GM21717 (cell line): ENCODE results near the gene HK2.

Source experiments
- ATAC-seq: cut with Tn5 transposase; IDR thresholded peaks from one replicate; pipeline ENCODE4 v1.9.1; 2021; ENCODE audit warnings: mild to moderate bottlenecking, moderate library complexity; ENCODE audit not compliant: unreplicated experiment

Gene HK2

DNA sequence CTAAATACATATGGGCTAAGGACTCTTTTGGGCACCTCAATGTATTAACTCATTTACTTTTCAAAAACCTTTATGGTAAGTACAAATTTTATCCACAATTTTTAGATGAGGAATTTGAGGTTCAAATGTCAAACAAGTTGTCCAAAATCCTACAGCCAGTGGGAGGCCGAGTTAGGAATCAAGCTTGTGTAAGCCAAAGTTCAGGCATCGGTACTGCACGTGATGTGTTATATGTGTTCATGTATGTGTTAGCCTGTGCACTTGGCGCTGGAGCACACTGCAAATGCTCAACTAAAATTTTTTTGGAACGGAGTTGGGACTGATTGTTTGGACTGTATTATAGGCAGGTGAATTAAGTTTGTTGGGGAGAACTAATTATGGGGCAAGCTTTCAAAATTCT lies 22.7 kb downstream of the HK2 start:
- no peak for ATAC-seq

DNA sequence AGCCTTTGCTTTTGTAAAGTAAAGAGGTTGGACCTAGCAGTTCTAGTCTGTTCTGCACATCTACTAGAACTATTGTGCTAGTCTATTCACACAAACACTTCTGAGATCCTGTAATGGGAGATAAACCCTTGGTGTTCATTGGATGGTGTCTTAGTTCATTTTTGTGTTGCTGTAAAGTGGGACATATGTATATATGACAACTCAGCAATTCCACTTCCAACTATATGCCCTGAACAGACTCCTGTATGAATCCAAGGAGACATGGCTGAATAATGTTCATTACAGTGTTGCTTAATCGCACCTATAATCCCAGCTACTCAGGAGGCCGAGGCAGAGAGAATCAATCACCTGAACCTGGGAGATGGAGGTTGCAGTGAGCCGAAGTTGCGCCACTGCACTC lies 23.3 kb downstream of the HK2 start:
- ATAC-seq = no peak

DNA sequence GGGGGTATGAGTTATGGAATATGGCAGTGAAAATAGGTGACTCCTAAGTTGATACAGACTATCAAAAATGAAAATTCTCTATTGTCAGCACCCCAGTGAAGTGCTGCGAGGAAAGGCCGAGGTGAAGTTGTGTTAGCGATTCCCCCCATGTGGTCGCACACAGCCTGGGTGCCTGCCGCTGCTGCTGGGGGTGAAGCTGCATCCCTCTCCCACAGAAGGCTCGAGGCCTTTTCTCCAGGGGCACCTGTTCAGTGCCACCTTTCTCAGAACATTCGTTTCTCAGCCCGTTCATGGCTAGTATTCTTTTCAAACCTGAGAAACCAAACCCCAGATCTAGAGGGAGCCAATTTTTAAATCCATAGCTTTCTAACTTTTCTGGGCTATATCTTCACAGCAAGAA lies 23.8 kb downstream of the HK2 start:
- ATAC-seq = no peak

DNA sequence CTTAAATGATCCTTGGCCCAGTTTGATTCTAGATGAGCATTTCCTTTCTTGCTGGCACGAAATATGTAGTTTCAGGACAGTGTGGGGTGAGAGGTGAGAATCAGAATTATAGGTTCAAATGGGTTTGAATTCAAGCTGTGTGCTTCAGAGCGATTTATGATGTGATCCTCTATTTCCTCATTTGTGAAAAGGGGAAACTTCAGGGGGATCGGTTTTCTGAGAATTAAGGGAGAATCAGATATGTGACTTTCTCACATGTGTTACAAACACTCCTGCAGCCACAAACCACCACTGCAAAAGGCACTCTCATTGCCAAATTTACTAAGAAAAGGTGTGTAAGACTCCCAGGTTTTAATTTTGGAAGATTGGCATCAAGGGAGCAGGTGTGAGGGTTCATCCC lies 24.4 kb downstream of the HK2 start:
- ATAC-seq = no peak

DNA sequence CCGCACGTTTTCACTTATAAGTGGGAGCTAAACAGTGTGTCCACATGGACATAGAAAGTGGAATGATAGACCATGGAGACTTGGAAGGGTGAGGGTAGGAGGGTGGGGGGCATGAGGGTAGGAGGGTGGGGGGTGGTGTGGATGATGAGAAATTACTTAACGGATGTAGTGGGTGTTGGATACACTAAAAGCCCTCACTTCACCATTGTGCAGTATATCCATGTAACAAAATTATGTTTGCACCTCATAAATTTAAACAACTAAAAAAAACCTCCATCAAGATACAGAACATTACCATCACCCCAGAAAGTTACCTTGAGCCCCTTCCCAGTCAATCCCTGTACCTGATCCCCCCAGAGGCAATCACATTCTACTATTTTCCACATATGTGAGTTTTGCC lies 26.2 kb downstream of the HK2 start:
- ATAC-seq = no peak

DNA sequence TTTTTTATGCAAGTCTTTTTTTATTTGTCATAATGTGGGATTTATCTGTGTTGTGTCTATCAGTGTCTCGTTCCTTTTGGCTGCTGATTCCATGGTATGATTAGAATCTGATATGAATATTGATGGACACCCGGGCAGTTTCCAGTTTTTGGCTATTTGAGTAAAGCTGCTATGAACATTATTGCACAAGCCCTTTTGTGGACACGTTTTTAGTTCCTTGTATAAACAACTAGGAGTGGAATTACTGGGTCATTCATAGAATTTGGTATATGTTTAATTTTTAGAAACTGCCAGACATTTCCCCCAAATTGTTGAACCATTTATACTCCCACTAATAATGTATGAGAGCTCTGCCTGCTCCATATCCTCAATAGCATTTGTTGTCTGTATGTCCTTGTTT lies 26.6 kb downstream of the HK2 start:
- ATAC-seq = no peak

DNA sequence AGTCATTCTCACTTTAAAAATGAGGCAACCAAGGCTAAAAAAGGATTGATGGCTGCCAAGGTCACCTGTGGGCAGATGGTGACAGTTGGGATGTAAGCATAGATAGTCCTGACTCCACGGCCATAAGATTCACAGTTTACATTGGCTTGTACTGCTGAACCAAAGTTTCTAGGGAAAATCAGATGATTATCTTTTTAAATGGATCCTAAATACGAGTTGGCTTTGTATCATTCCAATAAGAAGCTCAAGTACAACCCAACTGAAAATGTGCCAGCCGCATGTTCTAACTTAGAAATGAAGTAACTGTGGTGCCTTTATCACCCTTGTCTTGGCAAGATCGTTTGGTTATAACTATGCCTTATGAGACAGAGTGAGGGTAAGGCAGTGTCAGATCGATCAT lies 27.6 kb downstream of the HK2 start:
- no peak for ATAC-seq

DNA sequence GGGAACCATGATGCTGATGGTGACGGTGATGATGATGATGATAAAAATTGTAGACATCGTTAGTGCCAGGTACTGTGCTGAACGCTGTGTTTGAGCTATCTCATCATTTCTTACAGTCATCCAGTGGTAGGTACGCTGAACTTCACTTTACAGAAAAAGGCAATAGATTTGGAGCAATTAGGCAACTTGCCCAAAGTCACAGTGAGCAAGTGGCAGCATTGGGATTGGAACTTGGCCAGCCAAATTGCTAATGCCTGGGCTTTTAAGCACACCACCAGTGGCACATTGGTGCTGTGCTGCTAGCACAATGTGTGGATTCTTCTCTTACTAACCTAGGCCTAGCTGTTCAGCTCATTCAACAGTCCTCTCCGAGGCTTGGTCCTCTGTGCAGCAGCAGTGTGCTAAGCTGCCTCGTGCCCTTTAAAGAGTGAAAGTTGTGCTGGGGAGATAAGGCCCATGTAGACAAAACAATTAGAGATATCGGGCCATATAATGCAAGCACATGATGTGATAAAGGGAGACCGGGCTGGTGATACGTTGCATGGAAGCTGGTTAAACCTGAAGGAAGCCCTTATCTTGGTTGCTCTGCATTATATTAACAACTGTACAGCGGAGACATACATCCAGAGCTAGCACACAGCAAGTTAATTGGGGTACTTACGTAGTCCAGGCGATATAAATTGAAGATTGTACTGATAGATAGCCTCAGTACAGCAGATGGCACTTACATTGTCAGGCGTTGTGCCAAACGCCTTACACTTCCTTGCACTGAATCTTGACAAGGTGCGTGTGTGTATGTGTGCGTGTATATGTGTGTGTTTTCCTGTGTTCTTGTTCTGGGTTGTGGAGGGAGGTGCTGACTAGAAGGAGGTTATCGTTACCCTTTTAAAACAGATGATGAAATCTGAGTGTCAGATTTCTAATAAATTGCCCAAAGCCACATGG lies 28.4 kb downstream of the HK2 start:
- ATAC-seq = no peak

DNA sequence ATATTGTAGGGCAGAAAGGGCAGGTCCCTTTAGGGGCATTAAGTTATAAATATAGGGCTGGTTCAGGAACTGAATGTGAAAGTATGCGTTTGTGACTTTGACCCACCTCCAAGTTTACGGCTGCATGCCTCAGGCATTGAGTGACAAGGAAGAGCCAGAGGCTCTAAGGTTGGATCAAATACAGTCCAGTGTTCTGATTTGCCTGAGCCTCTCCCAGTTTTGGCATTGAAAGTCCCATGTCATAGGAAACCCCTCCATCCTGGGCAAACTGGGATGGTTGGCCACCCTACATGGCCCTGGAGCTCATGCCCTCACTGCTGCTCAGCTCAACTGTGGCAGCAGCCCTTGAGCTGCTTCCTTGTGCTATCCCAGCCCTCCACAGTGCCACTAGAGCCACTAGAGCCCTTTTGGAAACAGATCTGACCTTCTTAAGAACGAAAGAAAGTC lies 29.9 kb downstream of the HK2 start:
- no peak for ATAC-seq

DNA sequence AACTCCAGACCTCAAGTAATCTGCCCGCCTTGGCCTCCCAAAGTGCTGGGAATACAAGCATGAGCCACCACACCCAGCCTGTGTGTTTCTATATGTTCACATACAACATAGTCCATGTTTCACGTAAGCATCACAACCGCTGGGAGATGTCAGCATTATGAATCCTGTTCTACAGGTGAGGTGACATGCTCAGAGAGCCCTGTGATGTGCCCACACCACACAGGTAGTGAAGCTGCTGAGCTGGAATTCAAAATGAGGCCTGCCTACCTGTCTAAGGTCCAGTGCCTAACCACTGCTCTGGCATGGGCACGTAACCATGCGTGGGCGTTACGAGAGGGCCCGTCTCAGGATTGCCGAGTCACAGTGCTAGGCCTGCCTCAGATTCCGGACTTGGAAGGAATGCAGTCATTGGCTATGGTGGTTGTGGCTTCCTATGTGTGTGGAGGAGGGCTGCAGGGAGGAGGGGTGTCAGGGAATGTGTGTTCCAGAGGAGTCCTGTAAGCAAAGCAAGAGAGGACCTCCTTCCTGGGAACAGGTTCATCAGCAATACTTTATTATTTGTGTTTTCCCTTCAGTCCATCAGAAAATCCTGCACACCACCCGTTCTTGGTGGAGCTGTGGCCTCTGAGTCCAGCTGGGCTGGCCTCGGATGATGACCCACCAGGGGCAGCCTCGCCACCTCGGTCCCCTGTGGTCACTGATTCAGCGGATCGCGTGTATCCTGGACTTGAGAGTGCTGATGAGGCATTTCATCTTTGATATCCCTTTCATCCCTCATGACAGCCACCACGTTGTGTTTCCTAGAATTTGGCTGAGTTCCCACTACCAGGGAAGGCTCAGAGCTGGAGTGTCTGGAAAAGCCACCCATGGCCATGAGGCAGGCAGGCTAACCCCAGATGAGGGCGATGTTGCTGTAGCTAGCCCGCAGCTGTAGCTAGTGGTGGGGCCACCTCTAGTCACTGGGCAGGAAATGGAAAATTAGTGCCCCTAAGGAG lies 31.1 kb downstream of the HK2 start:
- ATAC-seq = no peak

DNA sequence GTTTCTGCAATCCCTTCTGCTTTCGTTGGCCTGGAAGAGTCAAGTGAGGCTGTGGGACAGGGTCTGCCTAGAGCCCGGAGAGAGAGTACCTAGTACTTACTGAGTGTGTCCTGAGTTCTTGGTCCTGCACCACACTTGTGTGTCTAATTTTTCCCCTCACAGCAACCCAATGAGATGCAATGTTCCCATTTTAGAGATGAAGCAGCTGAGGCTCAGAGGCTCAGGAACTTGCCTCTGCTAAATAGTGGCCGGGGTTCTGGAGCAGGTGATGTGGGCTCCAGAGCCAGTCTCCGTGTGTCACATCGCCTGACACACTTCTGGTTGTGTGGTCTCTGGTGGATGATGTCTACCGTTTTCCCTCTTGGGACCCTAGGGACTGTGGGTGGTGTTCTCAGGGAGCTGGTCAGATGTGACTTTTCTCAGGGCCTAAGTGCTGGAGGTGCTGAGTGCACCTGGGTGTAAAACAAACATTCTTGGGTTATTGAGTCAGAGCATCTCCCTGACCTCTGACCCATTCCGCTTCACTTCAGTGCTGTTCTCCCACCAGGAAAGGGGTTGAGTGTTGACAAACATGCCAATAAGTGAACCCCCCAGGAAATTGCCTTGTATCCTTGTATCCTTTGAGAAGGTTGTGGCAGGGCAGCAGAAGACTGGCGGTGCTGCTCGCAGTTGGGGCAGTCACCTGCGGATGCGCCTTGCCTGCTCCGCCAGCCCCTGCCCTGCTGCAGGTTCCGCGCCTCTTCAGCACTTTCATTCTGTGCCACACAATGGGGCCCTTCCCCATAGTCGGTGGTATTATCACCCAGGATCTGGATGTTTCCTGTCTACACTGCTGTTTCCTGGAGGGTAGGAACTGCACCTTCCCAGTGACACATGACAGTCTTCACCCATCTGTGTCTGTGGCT lies 32.1 kb downstream of the HK2 start:
- ATAC-seq = no peak

DNA sequence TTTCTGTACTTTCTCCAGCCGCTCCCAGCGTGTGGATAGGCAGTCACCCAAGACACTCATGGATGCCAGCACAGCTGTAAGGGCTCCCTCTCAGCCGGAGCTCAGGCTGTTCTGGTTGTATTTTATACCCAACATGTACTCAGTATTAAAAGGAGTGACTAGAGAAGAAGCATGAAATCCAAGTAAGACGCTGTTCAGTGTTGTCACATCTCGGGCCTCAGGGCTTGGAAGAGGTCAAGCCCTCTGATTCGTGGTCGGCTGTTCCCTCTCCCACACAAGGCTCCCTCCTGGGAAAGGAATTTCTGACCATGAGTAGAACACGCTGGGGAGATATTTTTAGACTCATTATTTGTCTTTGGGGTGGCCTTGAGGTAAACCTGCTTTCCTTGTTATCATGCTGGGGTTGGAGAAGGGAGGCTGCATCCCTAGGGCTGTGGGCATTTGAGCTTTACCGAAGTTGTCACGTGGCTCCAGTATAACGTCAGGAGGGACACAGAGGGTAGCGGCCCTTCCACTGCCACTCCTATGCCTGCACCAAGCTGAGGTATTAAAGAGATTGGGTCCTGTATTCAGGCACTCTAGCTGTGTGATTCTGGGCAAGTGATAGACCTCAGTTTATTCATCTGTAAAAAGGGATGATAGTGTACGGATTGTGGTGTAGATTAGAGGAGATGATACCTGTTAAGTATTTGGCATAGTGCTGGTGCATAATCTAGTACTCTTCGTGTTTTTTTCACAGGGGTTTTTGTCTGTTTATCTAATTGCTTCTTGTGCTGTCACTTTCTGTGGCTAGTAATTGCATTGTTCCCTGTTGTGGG lies 34.1 kb downstream of the HK2 start:
- no peak for ATAC-seq

DNA sequence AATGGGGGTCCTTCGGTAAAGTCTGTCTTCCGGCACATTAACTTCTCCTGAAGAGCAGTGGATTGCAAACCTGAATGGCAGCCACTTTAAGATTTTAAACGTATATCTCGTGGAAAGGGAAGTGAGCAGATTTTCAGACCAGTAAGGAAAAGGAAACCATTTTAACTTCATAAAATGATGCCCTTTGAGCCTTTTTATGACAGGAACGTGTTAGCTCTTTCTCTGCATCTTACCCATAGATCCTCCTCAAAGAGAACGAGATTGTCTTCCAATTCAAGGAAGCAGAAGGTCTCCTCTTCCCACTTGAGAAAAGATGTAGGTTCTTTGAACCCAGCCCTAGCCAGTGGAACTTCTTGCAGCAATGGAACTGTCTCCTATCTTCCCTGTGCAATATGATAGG lies 35.6 kb downstream of the HK2 start:
- no peak for ATAC-seq

DNA sequence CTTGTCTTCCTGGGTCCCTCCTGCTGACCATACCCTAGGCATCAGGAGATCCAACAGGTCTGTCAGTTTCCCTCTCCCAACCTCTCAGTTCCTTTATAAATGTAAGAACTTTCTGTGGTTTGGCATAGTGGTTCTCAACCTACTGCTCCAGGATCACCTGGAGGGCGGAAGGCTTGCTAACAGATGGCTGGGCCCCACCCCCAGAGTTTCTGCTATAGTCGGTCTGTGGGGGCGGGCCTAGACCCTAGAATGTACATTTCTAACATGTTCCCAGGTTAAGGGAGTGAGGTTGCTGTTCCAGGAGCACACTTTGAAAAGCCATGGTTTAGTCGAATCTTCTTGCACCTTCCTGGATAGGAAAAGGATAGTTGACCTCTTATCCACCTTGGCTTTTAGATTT lies 37.0 kb downstream of the HK2 start:
- ATAC-seq = no peak

DNA sequence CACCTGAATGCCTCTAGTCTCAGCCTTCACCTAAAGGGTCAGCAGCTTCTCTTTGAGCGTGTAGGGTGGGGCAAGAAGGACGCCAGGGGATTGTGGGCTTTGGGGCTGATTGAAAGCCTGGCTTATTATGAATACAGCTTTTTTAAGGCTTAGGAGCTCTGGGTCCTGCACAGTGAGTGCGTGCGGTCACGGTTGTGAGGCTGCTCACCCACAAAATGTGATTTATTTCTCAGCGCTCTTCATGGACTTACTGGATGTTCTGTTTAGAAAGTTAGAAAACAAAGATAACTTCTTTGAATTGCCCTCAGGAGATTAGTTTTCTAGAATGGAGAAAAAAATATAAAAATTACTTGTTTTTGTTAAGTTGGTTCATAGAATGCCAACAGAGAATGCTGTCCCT lies 37.5 kb downstream of the HK2 start:
- no peak for ATAC-seq

DNA sequence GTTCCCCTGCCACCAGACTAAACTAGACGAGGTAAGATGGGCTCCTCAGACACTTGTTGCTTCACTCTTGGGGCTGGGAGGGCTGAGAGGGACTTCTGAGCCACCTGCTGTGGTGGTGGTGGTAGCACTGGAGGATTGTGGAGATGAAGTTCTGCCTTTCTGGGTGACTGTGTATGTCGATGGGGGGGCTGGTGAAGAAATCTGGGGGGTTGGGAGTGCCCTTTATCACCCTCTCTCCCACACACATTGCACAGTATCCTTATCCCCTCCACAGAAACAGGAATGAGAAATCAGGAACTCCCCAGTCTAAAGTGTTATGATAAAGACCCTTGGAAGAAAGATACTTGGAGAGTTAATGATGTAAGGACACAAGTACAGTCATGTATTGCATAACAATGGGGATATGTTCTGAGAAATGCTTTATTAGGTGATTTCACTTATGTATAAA lies 38.5 kb downstream of the HK2 start:
- ATAC-seq = no peak

DNA sequence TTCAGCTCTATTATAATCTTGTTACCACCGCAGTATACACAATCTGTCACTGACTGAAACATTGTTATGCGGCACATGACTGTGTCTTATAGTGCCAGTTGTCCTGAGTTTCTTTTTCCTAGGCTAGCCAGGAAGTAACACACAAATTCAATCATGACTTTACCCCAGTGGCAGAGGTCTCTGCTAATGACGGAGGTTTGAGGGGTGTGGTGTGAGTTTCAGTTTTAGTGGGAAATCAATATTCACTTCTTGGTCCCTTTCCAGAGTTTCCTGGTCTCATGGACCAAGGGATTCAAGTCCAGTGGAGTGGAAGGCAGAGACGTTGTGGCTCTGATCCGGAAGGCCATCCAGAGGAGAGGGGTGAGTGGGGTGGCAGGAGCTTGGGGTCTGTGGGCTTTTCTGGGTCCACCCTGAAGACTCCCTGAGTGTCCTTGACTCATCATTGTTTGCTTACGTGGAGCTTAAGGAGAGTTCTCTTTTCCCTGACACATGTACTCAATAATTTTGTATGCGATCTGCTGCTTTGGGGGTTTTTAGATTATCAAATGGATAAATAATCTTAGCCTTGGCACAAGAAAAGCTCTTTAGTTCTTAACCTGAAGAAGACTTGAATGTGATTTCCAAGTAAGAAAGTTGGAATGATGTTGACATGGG lies 39.2 kb downstream of the HK2 start:
- no peak for ATAC-seq

DNA sequence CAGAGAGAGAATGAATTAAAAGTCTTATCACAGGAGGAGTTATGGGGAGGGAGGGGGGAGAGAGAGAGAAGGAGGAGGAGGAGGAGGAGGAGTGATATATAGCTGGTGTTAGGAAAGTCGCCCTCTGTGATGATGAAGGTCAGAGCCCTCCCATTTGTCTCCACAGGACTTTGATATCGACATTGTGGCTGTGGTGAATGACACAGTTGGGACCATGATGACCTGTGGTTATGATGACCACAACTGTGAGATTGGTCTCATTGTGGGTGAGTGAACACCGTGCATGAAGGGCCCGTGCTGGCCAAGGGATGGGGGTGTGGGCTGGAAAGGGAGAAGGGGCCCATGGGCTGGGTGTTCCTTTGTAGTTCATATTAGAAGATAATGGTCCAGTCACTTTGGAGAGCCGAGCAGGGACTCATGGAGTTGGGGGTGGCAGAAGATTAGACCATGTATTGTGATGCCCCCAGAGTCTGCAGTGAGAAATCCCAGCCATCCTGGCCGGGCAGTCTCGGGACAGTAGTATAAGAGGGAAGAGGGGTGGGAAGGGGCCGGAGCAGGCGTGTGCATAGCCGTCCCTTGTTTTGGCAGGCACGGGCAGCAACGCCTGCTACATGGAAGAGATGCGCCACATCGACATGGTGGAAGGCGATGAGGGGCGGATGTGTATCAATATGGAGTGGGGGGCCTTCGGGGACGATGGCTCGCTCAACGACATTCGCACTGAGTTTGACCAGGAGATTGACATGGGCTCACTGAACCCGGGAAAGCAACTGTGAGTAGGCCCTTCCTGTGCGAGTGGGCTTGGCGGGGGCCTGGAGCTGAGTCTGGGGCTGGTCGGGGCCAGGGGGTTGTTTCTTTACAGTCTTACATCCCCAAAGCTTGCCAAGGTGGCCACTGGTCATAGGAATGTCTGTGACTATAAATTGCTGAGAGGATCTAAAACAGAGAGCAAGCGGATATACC lies 40.0 kb downstream of the HK2 start:
- no peak for ATAC-seq
